Measurements from ENCODE around the gene SMYD1. TPM values are rescaled to one million over a fixed set of nuclear protein-coding genes. Genes with fewer than 3 reads are reported as not detected.

The SMYD1 gene
- total RNA-seq, 1 donor from 2014 or later = not detected

- no peak for DNase-seq
Observed at GRCh38 chr2:88057437-88057844, 10.2 kb upstream of the SMYD1 start.

- DNase-seq = no peak
Observed at GRCh38 chr2:88058191-88058590, 9.4 kb upstream of the SMYD1 start.

GRCh38 chr2:88059979-88060906 is 7.4 kb upstream of the SMYD1 start:
- peak; percentile 57 for DNase-seq

- DNase-seq = no peak
Observed at GRCh38 chr2:88060907-88061275, 6.7 kb upstream of the SMYD1 start.

- DNase-seq = no peak
Observed at GRCh38 chr2:88061295-88061694, 6.3 kb upstream of the SMYD1 start.

- DNase-seq = no peak
Observed at GRCh38 chr2:88066543-88066942, 1.1 kb upstream of the SMYD1 start.

GRCh38 chr2:88067189-88067588 is 436 bp upstream of the SMYD1 start:
- no peak for DNase-seq

GRCh38 chr2:88068044-88068443 is 419 bp downstream of the SMYD1 start:
- DNase-seq = no peak

- no peak for DNase-seq
Observed at GRCh38 chr2:88069117-88069516, 1.5 kb downstream of the SMYD1 start.

GRCh38 chr2:88070055-88070454 is 2.4 kb downstream of the SMYD1 start:
- DNase-seq = no peak

GRCh38 chr2:88071365-88071764 is 3.7 kb downstream of the SMYD1 start:
- DNase-seq = no peak

GRCh38 chr2:88074150-88074549 is 6.5 kb downstream of the SMYD1 start:
- DNase-seq = no peak

- DNase-seq = no peak
Observed at GRCh38 chr2:88074854-88075292, 7.2 kb downstream of the SMYD1 start.

- DNase-seq = no peak
Observed at GRCh38 chr2:88077080-88077479, 9.5 kb downstream of the SMYD1 start.

- DNase-seq = no peak
Observed at GRCh38 chr2:88078643-88079172, 11.1 kb downstream of the SMYD1 start.

GRCh38 chr2:88080545-88080944 is 12.9 kb downstream of the SMYD1 start:
- DNase-seq = no peak

GRCh38 chr2:88081924-88082608 is 14.4 kb downstream of the SMYD1 start:
- DNase-seq = no peak

- no peak for DNase-seq
Observed at GRCh38 chr2:88082781-88083180, 15.2 kb downstream of the SMYD1 start.

- no peak for DNase-seq
Observed at GRCh38 chr2:88085099-88085498, 17.5 kb downstream of the SMYD1 start.

GRCh38 chr2:88085602-88086001 is 18.0 kb downstream of the SMYD1 start:
- DNase-seq = no peak

- no peak for DNase-seq
Observed at GRCh38 chr2:88086401-88086800, 18.8 kb downstream of the SMYD1 start.

GRCh38 chr2:88087073-88087472 is 19.4 kb downstream of the SMYD1 start:
- DNase-seq = no peak

GRCh38 chr2:88087763-88088162 is 20.1 kb downstream of the SMYD1 start:
- DNase-seq = no peak

- no peak for DNase-seq
Observed at GRCh38 chr2:88088999-88089398, 21.4 kb downstream of the SMYD1 start.

All from dermis blood vessel endothelial cell (primary cell).